Smooth muscle cell (in vitro differentiated cells): Measurements from ENCODE around the gene GIPC3. TPM values are rescaled to one million over a fixed set of nuclear protein-coding genes. Genes with fewer than 3 reads are reported as not detected.

Source experiments
- DNase-seq: peaks from one replicate; lab custom pipeline; 2025; ENCODE audit not compliant: unreplicated experiment; lab: John Stamatoyannopoulos, UW
- H2AFZ ChIP-seq: fragments of 200-600 bp; sonication (generic); 2 replicates; pipeline ENCODE4 v1.6.0; 2016; ENCODE audit warnings: antibody characterized with exemption, low read depth, mild to moderate bottlenecking
- H3F3A ChIP-seq: fragments of 200-600 bp; sonication (generic); 2 replicates; pipeline ENCODE4 v1.6.0; 2017; ENCODE audit warnings: antibody characterized with exemption, low read depth
- H3K27ac ChIP-seq: fragments of 200-600 bp; sonication (generic); 2 replicates; pipeline ENCODE4 v1.5.1; 2016; ENCODE audit warnings: low read depth, mild to moderate bottlenecking
- H3K27me3 ChIP-seq: fragments of 200-600 bp; sonication (generic); 2 replicates; pipeline ENCODE4 v1.6.1; 2016; ENCODE audit warnings: low read depth, mild to moderate bottlenecking
- H3K36me3 ChIP-seq: fragments of 200-600 bp; sonication (generic); 2 replicates; pipeline ENCODE4 v1.5.1; 2016; ENCODE audit warnings: low read depth
- H3K4me1 ChIP-seq: fragments of 200-600 bp; sonication (generic); 2 replicates; pipeline ENCODE4 v1.5.1; 2016; ENCODE audit warnings: low read depth
- H3K4me2 ChIP-seq: fragments of 200-600 bp; sonication (generic); 2 replicates; pipeline ENCODE4 v1.6.0; 2016; ENCODE audit warnings: mild to moderate bottlenecking
- H3K4me3 ChIP-seq: fragments of 200-600 bp; sonication (generic); 2 replicates; pipeline ENCODE4 v1.5.1; 2016; ENCODE audit warnings: mild to moderate bottlenecking
- H3K79me2 ChIP-seq: fragments of 200-600 bp; sonication (generic); 2 replicates; pipeline ENCODE4 v1.6.0; 2016; ENCODE audit warnings: low read depth, mild to moderate bottlenecking
- H3K9ac ChIP-seq: fragments of 200-600 bp; sonication (generic); 2 replicates; pipeline ENCODE4 v1.6.0; 2016; ENCODE audit warnings: low read depth
- H3K9me3 ChIP-seq: fragments of 200-600 bp; sonication (generic); replicated peaks from 2 replicates; pipeline ENCODE4 v1.5.1; 2016; ENCODE audit warnings: low read depth
- H4K20me1 ChIP-seq: fragments of 200-600 bp; sonication (generic); 2 replicates; pipeline ENCODE4 v1.6.0; 2016; ENCODE audit warnings: low read depth
- WGBS: methylation state at CpG from one replicate; pipeline ENCODE4 v1.1.7; 2016; ENCODE audit warnings: low lambda C conversion rate; 5-methylcytosine and 5-hydroxymethylcytosine counted together
- polyA plus RNA-seq: library from polyadenylated mRNA; unstranded; fragments of >200 nt; fragmentation: Nextera tagmentation; extraction: Ambion mirVana; gene quantifications from 2 replicates; pipeline ENCODE4 v1.2.1, GENCODE V29; 2016
- total RNA-seq: library from RNA; depleted of rRNA; stranded (reverse); fragments of >200 nt; gene quantifications from 2 replicates; pipeline ENCODE4 v1.2.3, GENCODE V29; 2014
- TF ChIP-seq, protein P1 (sequence below): fragments of 200-600 bp; sonication (generic); IDR thresholded peaks from 2 replicates; pipeline ENCODE4 v1.5.1; 2017; ENCODE audit warnings: borderline replicate concordance, mild to moderate bottlenecking, antibody characterized with exemption; ENCODE audit not compliant: insufficient read depth, poor library complexity, severe bottlenecking

GIPC3 gene
- total and polyA plus RNA-seq, 2 experiments from 2014 or later: 0.13 to 0.96 TPM

DNA sequence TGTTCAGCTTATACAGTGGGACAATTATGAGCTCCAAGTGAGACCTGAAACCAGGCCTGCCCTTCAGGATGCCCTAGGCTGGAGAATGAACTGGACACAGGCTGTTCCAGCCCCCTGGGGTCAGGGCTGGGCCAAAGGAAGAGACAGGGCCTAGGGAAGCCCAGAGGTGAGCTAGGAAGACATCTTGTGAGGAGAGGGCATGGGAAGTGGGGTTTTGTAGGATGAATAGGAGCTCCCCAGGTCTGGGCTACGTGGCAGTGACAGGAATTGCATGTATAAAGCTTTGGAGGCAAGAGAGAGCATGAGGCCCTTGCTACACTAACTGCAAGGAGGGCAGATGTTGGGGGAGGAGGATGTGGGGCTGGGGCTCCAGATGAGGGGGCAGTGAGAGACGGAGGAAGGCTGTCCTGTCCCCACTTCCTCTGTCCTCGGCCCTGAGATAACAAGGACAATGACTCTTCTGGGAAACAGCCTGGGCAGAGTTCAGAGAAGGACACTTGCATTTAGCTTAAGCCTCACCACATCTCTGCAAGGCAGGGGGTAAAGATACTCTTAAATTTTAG, 22.9 kb downstream of the GIPC3 start:
- Histone ChIP-seq H3K4me2 (peak overlapping the region; percentile 86), H3K79me2 (no peaks in the 10 kb centered on the region), H3K36me3 (no peaks in the 10 kb centered on the region), H4K20me1 (no peaks in the 10 kb centered on the region), H3K27ac (peak overlapping the region; percentile 43), H3K4me1 (peaks cover 8% of the 10 kb centered on the region), H3K9me3 (no peaks in the 10 kb centered on the region), H2AFZ (no peak overlapping the region), H3K4me3 (peak overlapping the region; percentile 65), H3F3A (no peaks in the 10 kb centered on the region), H3K27me3 (no peaks in the 10 kb centered on the region), H3K9ac (no peak overlapping the region)
- no peak for DNase-seq
- WGBS: 82% methylated on average over 3 of the region's 3 CpGs
- TF ChIP-seq, protein P1, sequence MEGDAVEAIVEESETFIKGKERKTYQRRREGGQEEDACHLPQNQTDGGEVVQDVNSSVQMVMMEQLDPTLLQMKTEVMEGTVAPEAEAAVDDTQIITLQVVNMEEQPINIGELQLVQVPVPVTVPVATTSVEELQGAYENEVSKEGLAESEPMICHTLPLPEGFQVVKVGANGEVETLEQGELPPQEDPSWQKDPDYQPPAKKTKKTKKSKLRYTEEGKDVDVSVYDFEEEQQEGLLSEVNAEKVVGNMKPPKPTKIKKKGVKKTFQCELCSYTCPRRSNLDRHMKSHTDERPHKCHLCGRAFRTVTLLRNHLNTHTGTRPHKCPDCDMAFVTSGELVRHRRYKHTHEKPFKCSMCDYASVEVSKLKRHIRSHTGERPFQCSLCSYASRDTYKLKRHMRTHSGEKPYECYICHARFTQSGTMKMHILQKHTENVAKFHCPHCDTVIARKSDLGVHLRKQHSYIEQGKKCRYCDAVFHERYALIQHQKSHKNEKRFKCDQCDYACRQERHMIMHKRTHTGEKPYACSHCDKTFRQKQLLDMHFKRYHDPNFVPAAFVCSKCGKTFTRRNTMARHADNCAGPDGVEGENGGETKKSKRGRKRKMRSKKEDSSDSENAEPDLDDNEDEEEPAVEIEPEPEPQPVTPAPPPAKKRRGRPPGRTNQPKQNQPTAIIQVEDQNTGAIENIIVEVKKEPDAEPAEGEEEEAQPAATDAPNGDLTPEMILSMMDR: no peak

DNA sequence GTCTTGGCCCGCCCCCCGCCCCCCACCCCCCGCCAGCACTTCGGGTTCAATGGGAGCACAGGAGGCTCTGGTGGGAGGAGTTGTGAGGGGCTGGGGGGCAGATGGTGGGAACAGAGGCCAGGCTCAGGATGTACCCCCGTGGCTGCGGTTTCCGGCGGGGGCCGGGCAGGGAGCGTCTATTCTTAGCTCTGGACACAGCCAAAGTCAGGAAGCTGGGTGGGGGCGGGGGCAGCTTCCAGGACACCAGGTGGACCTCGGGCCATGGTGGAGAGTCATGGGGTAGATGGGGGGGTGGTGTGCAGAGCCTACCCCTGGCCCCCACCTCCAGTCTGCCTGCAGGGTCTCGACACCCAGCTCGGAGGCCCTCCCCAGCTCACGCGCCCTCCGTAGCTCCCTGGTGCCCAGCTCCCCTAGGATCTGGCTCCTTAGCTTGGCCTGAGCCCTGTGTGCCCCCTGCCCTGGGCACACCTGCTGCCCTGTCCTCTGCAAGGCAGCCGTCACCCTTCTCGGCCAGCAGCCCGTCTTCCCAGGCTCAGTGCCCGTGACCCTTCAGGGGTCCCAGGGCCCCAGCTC, 23.6 kb downstream of the GIPC3 start:
- no peaks in the 10 kb centered on the region for H3K36me3 ChIP-seq
- H3K4me1 ChIP-seq: peaks cover 8% of the 10 kb centered on the region
- over 99% methylated on average over 13 of the region's 21 CpGs for WGBS
- H2AFZ ChIP-seq: no peak overlapping the region
- no peak overlapping the region for H3K27ac ChIP-seq
- H3K9me3 ChIP-seq: no peaks in the 10 kb centered on the region
- H4K20me1 ChIP-seq: no peaks in the 10 kb centered on the region
- H3K27me3 ChIP-seq: no peaks in the 10 kb centered on the region
- H3K4me2 ChIP-seq: no peak overlapping the region
- H3F3A ChIP-seq: no peaks in the 10 kb centered on the region
- TF ChIP-seq, protein P1: no peak
- no peak overlapping the region for H3K4me3 ChIP-seq
- H3K9ac ChIP-seq: no peak overlapping the region
- H3K79me2 ChIP-seq: no peaks in the 10 kb centered on the region
- DNase-seq: no peak

DNA sequence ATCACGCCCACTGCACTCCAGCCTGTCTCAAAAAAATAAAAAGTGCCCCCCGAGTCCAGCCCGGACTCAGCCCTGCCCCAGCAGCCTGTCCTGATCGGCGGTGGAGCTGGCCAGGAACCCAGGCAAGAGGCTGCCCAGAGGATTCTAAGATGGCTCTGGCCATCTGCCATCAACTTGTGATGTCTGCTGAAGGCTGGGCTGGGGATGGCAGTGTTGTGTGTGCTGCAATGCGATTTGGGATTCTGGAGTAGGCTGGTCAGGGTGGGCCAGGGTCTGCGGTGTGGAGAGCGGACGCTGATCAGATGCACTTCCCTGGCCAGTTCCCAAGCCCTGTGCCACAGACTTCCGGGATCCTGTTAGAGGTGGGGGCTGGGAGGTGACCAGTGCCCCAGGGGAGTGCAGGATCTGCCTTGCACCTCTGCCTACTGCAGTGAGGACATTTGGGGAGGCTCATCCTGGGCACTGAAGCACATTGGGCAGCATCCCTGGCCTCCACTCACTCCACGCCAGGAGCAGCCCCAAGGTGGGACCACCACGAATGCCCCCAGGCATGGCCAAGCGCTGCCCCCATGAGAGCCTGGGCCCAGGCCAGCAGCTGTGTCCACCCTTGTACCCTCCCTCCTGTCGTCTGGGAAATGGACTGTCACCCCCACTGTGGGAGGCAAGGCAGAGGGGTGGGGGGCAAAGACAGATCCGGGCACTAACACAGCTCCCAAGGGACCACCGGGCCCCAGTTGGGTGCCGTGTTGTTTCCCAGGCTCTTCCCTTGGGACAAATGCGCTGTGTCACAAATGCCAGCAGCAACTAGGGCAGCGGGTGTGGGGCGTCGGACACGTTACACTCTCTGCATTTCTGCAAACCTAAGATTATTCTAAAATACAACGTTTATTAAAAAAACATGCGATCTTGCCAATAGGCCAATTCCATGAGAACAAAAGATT, 24.8 kb downstream of the GIPC3 start:
- no peaks in the 10 kb centered on the region for H3K9me3 ChIP-seq
- TF ChIP-seq, protein P1: no peak
- H3K27ac ChIP-seq: no peak overlapping the region
- H3K4me3 ChIP-seq: no peak overlapping the region
- no peak overlapping the region for H3K9ac ChIP-seq
- H3K36me3 ChIP-seq: no peaks in the 10 kb centered on the region
- H3K4me2 ChIP-seq: no peak overlapping the region
- no peaks in the 10 kb centered on the region for H3K27me3 ChIP-seq
- 93% methylated on average over 24 of the region's 24 CpGs for WGBS
- no peaks in the 10 kb centered on the region for H3F3A ChIP-seq
- no peaks in the 10 kb centered on the region for H4K20me1 ChIP-seq
- no peak overlapping the region for H2AFZ ChIP-seq
- no peak for DNase-seq
- peaks cover 8% of the 10 kb centered on the region for H3K4me1 ChIP-seq
- H3K79me2 ChIP-seq: no peaks in the 10 kb centered on the region
